Gastroesophageal sphincter (tissue), 3 donors: ENCODE data around the gene C19orf67.

ENCODE experiments used
- CTCF ChIP-seq, 4 experiments: fragments of 200-600 bp in 2 of 4; fragments of 450-650 bp in 2 of 4; sonication (generic) in 1 of 4; IDR thresholded peaks; one replicate each; pipeline ENCODE4 v1.5.1; 2017 to 2019; ENCODE audit warnings: antibody characterized with exemption in 4 of 4, mild to moderate bottlenecking in 2 of 4, moderate library complexity in 2 of 4
- EP300 ChIP-seq: sonication (generic); formaldehyde crosslinking; IDR thresholded peaks from one replicate; pipeline ENCODE4 v1.6.1; 2017; ENCODE audit warnings: antibody characterized with exemption, mild to moderate bottlenecking
- POLR2A ChIP-seq, 2 donors: fragments of 450-650 bp; IDR thresholded peaks; one replicate each; pipeline ENCODE4 v1.6.1; 2017; ENCODE audit warnings: antibody characterized with exemption in 2 of 2, mild to moderate bottlenecking in 2 of 2, moderate library complexity in 1 of 2
- POLR2AphosphoS5 ChIP-seq: sonication (generic); formaldehyde crosslinking; IDR thresholded peaks from one replicate; pipeline ENCODE4 v1.6.1; 2017; ENCODE audit warnings: antibody characterized with exemption

- TF ChIP-seq CTCF (IDR thresholded peaks at IDR 0.05) (no peak), POLR2A (IDR thresholded peaks at IDR 0.05) (no peak), POLR2AphosphoS5 (no peak), EP300 (no peak)
These were observed 30.2 kb upstream of the C19orf67 start for GRCh38 chr19:14115756-14116155.
